Endothelial cell of coronary artery (primary cell): Measurements from ENCODE around the gene PIK3AP1. TPM values are rescaled to one million over a fixed set of nuclear protein-coding genes. Genes with fewer than 3 reads are reported as not detected.

Experiments
- total RNA-seq: library from RNA; depleted of rRNA; stranded (reverse); fragments of >200 nt; gene quantifications from 2 replicates; pipeline ENCODE4 v1.2.3, GENCODE V29; 2014

PIK3AP1 gene, protein sequence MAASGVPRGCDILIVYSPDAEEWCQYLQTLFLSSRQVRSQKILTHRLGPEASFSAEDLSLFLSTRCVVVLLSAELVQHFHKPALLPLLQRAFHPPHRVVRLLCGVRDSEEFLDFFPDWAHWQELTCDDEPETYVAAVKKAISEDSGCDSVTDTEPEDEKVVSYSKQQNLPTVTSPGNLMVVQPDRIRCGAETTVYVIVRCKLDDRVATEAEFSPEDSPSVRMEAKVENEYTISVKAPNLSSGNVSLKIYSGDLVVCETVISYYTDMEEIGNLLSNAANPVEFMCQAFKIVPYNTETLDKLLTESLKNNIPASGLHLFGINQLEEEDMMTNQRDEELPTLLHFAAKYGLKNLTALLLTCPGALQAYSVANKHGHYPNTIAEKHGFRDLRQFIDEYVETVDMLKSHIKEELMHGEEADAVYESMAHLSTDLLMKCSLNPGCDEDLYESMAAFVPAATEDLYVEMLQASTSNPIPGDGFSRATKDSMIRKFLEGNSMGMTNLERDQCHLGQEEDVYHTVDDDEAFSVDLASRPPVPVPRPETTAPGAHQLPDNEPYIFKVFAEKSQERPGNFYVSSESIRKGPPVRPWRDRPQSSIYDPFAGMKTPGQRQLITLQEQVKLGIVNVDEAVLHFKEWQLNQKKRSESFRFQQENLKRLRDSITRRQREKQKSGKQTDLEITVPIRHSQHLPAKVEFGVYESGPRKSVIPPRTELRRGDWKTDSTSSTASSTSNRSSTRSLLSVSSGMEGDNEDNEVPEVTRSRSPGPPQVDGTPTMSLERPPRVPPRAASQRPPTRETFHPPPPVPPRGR
- total RNA-seq, result under 0.01 and 0.18 TPM in 2 replicates

DNA sequence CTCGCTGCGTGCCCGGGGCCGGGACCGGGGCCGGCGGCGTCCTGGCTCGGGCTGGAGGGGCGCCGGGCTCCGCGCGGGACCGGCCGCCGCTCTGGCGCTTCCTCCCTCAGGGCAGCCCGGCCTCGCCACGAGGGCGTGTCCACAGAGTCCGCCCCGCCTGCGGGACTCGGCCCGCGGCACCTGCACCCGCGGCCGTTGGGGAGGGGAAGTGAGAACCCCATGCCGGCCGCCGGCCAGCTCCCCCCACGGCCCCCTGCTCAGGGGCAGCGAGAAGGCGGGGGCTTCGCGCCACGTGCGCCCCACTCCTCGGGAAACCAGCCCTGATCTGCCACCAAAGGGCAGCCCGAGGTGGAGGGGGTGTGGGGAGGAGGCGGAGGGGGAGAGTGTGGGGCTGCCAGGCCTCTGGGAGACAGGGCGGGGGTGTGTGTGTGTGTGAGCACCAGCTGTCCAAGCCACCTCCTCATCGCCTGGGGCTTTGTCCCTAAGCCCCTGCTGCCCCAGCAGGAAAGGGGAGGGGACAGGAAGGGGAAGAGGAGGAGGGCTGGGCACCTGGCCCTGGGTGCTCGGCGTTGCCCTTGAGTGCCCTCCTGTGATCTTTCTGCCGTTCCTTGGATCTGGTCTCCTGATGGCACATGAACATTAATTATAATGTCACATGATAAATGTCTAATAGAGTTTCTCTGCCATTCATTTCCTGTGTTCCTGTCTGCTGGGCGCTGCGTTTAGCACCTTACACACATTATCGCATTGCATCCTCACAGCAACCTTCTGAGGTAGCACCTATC is at the start of gene PIK3AP1:
TSS of gene PIK3AP1 (minus strand) at position 93 of the 785 bp plus-strand sequence. CDS start 120 bp downstream, outside the sequence.

DNA sequence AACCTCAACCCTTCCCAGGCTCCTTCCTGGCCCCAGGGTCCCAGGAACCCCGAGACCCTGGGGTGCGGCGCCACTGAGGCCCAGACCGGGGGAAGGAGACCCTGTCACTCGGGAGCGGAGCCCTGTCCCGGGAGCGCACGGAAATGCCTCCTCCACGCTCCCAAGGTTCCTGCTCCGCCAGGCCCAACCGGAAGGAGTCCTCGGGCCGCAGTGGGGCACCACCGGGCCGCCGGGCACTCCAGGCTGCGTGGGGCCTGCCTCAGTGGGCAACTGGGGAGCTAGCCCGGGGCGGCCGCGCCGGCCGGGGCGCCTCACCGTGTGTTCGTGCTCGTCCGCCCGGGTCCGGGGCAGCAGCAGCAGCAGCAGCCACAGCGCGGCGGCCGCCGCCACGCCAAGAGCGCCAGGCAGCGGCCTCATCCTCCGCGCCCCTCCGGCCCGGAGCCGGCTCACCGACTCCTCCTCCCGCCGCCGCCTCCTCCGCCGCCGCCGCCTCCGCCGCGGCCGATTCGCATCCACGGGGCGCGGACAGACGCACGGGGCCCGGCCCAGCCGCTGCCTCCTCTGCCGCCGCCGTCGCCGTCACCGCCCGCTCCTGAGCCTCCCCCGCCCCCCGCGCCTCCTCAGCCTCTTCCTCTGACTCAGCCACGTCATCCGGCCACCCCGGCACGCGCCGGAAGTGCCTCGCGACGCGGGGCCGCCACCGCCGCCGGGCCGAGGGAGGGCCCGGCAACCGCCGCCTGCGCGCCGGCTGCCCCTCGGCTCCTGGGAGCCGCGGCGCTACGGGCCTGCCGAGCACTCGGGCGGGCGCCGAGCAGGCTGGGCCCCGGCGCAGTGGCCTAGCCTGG is 133.7 kb downstream of the PIK3AP1 start, which contains the start of gene TM9SF3:
TSS of gene TM9SF3 (minus strand) at position 594 of the 845 bp plus-strand sequence. CDS start at position 417, 177 bp downstream.

Other genes with a start within 250 kb of the PIK3AP1 start
- gene TLL2, start 206.6 kb downstream of the PIK3AP1 start, total RNA-seq, result 0.09 TPM in 2 replicates
- gene TM9SF3, start 133.5 kb downstream of the PIK3AP1 start, total RNA-seq, result 109 and 120 TPM in 2 replicates
- gene LCOR, start 111.8 kb upstream of the PIK3AP1 start, total RNA-seq, result 16.9 and 19.3 TPM in 2 replicates